ENCODE measurements around the gene HOXB5.

Gene HOXB5

DNA sequence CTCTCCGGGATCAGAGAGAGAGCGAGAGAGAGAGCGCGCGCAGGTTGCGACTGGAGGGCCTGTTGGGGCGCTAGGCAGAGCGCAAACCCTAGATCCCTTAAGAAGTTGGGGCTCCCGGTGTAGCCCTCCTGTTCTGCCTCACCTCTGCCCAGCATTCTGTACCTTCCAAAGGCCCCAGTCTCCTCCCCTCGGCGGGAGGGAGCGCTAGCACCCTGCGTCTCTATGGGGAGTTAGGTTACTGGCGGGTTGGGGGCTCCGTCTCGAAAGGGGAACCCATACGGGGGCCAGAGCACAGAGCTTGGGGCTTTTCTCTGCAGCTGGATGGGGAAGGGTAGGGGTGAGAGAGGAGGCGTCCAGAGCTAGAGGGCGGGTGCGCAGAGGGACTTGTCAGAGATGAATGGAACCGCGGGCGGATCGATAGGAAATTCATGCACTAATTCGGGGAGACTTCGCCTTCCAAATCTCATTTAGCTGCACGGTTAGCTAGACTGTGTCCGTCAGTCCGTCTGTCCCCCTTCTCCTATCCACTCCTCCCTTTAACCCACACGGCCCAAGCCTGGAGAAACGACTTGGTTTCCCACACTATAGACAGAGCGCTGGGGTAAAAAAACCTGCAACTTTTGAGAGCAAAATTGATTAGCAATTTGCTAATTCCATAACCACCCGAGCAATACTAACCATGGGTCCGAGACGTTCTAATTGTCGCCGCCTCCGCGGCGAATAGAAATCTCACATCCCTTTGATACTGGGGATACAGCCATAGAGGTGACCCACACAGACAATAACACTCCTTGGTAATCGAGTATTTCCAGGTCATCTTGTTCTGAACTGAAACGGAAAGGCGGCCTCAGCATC lies 14.7 kb downstream of the HOXB5 start:
- H3K36me3 Mint-ChIP-seq (ENCODE audit: low read depth) = peaks cover 28% of the 10 kb centered on the region
- no peak for TF ChIP-seq CTCF (IDR thresholded peaks at IDR 0.05; ENCODE audit: unreplicated experiment in 3 of 3)
- peak overlapping the region; percentile 84 to 98 (median 91) for H3K4me3 Mint-ChIP-seq
- H3K9me3 Mint-ChIP-seq = no peaks in the 10 kb centered on the region
- H3K27me3 Mint-ChIP-seq (ENCODE audit: low read depth) = peaks cover 69% of the 10 kb centered on the region
- H3K27ac Mint-ChIP-seq = peak overlapping the region in 1 of 3 experiments; percentile 98
- peaks cover 83% of the 10 kb centered on the region for H3K4me1 Mint-ChIP-seq

- Mint-ChIP-seq H3K4me1 (peaks cover 83% of the 10 kb centered on the region), H3K4me3 (peak within 1 kb of the TSS; percentile 93 to 98 (median 94)), H3K27ac (peak within 1 kb of the TSS in 1 of 3 experiments; percentile 98), H3K9me3 (no peaks in the 10 kb centered on the region), H3K27me3 (ENCODE audit: low read depth) (peaks cover 69% of the 10 kb centered on the region), H3K36me3 (ENCODE audit: low read depth) (peaks cover 32% of the 10 kb centered on the region)
- TF ChIP-seq CTCF (IDR thresholded peaks at IDR 0.05; ENCODE audit: unreplicated experiment in 3 of 3) = no peak
Measured at GRCh38 chr17:48577946-48578615, 15.5 kb downstream of the HOXB5 start, which contains the start of gene HOXB4. Gene HOXB4 (minus strand): TSS chr17:48578350. CDS start chr17:48578319, 31 bp downstream.

DNA sequence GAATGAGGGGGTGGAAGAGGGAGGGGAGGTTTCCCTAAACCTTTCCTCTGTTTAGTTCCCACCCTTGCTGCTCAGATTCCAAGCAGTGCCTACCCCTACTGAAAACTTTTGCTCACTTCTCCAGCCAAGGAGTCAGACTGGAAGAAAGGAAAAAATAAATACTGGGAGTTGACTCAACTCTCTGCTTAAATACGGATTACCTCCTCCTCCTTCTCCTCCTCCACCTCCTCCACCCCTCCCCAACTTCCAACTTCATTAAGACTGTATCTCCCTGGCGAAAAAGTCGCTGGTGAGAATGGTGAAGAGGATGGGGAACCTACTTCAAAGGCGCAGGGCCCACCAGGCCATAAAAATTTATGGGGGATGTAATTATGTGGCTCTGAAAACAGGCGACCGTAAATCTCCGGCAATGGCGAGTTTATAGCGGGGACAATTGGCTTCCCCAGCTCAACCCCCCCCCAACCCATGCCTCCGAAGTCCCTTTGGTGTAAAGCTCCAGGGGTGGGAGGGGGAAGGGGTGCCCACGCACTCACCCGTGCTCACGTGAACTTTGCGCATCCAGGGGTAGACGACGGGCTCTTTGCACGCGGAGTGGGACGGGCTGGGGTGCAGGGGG lies 16.1 kb downstream of the HOXB5 start:
- H3K4me1 Mint-ChIP-seq = peaks cover 83% of the 10 kb centered on the region
- H3K4me3 Mint-ChIP-seq = peak overlapping the region; percentile 85 to 94 (median 93)
- peaks cover 69% of the 10 kb centered on the region for H3K27me3 Mint-ChIP-seq (ENCODE audit: low read depth)
- peaks cover 31% of the 10 kb centered on the region for H3K36me3 Mint-ChIP-seq (ENCODE audit: low read depth)
- H3K9me3 Mint-ChIP-seq = no peaks in the 10 kb centered on the region
- no peak for TF ChIP-seq CTCF (IDR thresholded peaks at IDR 0.05; ENCODE audit: unreplicated experiment in 3 of 3)
- peak overlapping the region in 1 of 3 experiments; percentile 98 for H3K27ac Mint-ChIP-seq

- Mint-ChIP-seq H3K27me3 (ENCODE audit: low read depth) (peaks cover 68% of the 10 kb centered on the region), H3K27ac (peak overlapping the region in 1 of 3 experiments; percentile 98), H3K4me1 (peaks cover 86% of the 10 kb centered on the region), H3K4me3 (peak overlapping the region; percentile 85 to 94 (median 93)), H3K36me3 (ENCODE audit: low read depth) (peaks cover 30% of the 10 kb centered on the region), H3K9me3 (no peaks in the 10 kb centered on the region)
- no peak for TF ChIP-seq CTCF (IDR thresholded peaks at IDR 0.05; ENCODE audit: unreplicated experiment in 3 of 3)
Measured at GRCh38 chr17:48576479-48577309, 16.9 kb downstream of the HOXB5 start.

- Mint-ChIP-seq H3K27ac (no peak overlapping the region), H3K4me3 (peak overlapping the region; percentile 71 to 82 (median 80)), H3K27me3 (ENCODE audit: low read depth) (peaks cover 68% of the 10 kb centered on the region), H3K9me3 (no peaks in the 10 kb centered on the region), H3K4me1 (peaks cover 89% of the 10 kb centered on the region), H3K36me3 (ENCODE audit: low read depth) (peaks cover 37% of the 10 kb centered on the region)
- TF ChIP-seq CTCF (IDR thresholded peaks at IDR 0.05; ENCODE audit: unreplicated experiment in 3 of 3) = no peak
Measured at GRCh38 chr17:48575673-48576478, 17.7 kb downstream of the HOXB5 start.

Measured in nephron (organoid).